T-helper 17 cell (primary cell): ENCODE results near the gene TBC1D2B. TPM values are rescaled to one million over a fixed set of nuclear protein-coding genes. Genes with fewer than 3 reads are reported as not detected.
"Not testable (repeated sequence)": the region's sequence is repeated elsewhere in the genome, so short reads cannot be mapped to it uniquely, and the experiment has no call there.

ENCODE experiments used
- ATAC-seq: fragments of 150-1000 bp; cut with Tn5 transposase; 2 replicates; pipeline ENCODE4 v1.10.0; 2021; ENCODE audit warnings: mild to moderate bottlenecking, moderate library complexity
- DNase-seq, 3 donors: peaks; one replicate each; pipeline versions ENCODE4 v3.0.0 to v3.0.0-alpha.2; 2020 to 2021
- H3K9me3 ChIP-seq: one replicate; pipeline ENCODE4 v1.7.0; 2013; ENCODE audit warnings: low read length, mild to moderate bottlenecking; ENCODE audit not compliant: control insufficient read depth, poor library complexity, severe bottlenecking
- H3K27ac Mint-ChIP-seq: one replicate; pipeline ENCODE4 v1.8.0; 2022; ENCODE audit warnings: mild to moderate bottlenecking, moderate library complexity, mixed read lengths
- H3K27me3 Mint-ChIP-seq: one replicate; pipeline ENCODE4 v1.8.0; 2022; ENCODE audit warnings: mixed read lengths
- H3K36me3 Mint-ChIP-seq: one replicate; pipeline ENCODE4 v1.8.0; 2022; ENCODE audit warnings: low read depth, mixed read lengths
- H3K4me1 Mint-ChIP-seq: one replicate; pipeline ENCODE4 v1.8.0; 2022; ENCODE audit warnings: mild to moderate bottlenecking, mixed read lengths
- H3K4me3 Mint-ChIP-seq: one replicate; pipeline ENCODE4 v1.8.0; 2022; ENCODE audit warnings: mild to moderate bottlenecking, moderate library complexity, mixed read lengths
- total RNA-seq, 4 donors: library from RNA in 2 of 4; stranded (reverse) in 2 of 4; gene quantifications; one replicate each; pipeline ENCODE4 v1.2.3 and lab custom pipeline; 2022 to 2026

The TBC1D2B gene
- total RNA-seq, 2 donors from 2014 or later: 91.0 to 130 TPM

DNA sequence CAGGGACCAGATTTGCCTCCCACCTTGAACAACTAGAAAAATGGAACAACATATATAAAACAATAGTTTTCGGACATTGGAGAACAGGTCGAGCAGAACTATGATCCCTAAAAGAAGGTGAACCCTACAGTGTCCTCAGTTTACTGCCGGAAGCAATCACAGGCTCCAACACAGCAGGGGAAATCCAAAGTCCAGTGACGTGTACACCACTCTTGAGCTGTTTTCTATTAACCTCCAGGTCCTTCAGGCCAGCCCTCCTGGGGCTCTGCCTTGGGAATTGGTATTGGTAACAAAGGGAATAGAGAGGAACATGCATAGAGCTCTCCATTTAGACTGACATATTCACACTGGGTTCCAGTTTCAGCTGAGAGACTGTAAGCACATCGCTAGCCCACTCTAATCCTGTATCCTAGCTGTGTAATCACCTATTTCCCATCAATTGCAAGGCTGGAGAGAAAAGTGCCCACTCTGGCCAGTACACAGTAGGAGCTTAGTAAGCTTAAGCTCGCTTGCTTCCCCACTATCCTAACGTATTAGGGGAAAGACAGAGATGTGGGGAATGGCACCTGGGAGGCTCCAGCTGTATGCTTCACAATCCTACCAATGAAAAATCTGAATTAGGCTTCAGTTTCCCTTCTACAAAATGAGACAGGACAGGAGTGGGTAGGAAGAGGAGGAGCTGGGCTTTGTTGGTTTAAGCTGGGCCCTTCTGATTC is 118.6 kb downstream of the TBC1D2B start:
- H3K27ac Mint-ChIP-seq: not testable (repeated sequence)

DNA sequence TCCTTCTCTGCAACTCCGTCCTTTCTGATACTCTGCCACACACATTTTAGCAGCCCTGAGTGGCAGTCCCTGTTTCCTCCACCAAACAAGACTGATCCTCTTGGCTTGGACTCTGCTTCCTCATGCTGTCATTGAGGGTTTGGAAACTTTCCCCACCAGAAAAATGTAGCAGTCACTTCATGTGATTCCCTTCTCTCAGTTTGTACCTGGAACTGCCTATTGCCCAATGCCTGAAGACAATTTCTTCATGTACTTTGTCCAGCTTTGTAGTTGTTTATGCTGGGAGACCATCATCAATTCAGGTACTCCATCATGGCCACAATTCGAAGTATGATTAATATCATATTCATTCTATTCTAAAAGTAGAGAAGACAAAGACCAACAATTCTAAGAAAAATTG is 119.5 kb downstream of the TBC1D2B start:
- not testable (repeated sequence) for H3K27ac Mint-ChIP-seq, H3K4me1 Mint-ChIP-seq
- peaks cover 13% of the 10 kb centered on the region for H3K27me3 Mint-ChIP-seq

More for the DNA sequence above, 118.6 kb downstream of the TBC1D2B start:
- not testable (repeated sequence) for H3K4me1 Mint-ChIP-seq, H3K36me3 Mint-ChIP-seq, H3K4me3 Mint-ChIP-seq, H3K9me3 ChIP-seq, ATAC-seq, DNase-seq
- peaks cover 22% of the 10 kb centered on the region for H3K27me3 Mint-ChIP-seq

DNA sequence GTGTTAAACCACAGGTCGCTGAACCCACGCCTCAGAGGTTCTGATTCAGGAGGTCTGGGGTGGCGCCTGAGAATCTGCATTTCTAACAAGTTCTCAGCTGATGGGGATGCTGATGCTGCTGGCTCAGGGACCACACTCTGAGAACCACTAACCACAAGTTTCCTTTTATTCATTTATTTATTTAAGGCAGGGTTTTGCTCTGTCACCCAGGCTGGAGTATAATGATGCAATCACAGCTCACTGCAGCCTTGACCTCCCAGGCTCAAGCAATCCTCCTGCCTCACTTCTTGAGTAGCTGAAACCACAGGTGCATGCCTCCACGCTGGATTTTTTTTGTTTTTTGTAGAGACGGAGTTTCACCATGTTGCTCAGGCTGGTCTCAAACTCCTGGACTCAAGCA is 123.6 kb downstream of the TBC1D2B start:
- H3K4me1 Mint-ChIP-seq, H3K27me3 Mint-ChIP-seq, DNase-seq, H3K36me3 Mint-ChIP-seq, H3K9me3 ChIP-seq, H3K4me3 Mint-ChIP-seq: not testable (repeated sequence)
- H3K27ac Mint-ChIP-seq: peak overlapping the region; percentile 32
- ATAC-seq: peak; percentile 49

More for the DNA sequence above, 119.5 kb downstream of the TBC1D2B start:
- DNase-seq, H3K9me3 ChIP-seq, ATAC-seq, H3K36me3 Mint-ChIP-seq, H3K4me3 Mint-ChIP-seq: not testable (repeated sequence)

DNA sequence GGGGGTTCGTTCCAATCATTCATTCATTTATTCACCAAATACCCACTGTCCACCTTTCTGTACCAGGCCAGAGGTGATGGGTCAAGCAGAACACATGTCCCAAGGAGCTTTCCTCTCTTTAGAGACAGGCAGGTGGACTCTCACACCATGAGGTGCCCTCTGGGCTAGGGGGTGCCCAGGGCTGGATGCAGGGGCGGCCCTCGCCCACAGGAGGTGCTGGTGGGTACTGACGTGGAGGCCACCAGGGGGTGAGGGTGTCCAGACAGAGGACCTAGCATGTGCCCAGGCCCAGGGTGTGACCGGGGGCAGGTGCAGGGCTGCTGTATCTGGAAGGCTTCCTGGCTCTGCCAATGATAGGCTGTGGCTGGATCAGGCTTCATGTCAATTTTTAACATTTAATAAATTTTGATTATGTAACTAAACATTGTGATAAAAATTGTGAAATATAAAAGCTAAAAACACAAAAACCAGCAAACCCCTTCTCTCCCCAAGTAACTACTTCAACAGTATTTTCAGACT is 124.5 kb downstream of the TBC1D2B start:
- not testable (repeated sequence) for H3K4me1 Mint-ChIP-seq, H3K9me3 ChIP-seq, H3K4me3 Mint-ChIP-seq, H3K27me3 Mint-ChIP-seq, ATAC-seq, DNase-seq, H3K36me3 Mint-ChIP-seq, H3K27ac Mint-ChIP-seq

DNA sequence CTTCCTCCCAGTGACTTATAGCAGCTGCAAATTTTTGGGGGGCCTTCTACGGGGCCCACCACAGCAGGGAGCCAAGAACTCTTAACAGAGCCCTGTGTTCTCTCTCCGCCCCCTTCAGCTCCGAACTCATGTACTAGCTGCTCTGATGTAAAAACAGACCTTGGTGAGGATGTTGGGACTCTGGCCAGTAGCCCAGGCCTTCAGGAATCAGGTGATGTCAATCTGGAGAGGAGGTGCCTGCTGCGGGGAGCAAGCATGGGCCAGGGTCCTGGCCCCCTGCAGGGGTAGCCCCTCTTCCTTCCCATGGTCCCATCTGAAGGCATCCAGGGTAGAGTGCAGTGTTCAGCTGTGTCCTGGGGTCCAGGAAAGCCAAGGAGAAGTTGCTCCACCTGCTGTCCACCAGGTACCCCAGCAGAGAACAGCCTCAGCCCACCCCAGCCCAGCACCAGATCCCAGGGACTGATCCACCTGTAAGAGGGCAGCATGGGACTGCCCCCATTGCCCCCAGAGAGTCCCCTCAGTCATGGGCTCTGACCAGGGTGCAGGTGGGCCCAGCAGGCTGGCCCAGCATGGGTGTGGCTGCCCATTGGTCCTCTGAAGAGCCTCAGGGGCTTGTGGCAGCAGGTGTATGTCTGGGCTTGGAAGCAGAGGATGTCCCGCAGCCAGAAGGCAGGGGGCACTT is 126.3 kb downstream of the TBC1D2B start:
- H3K4me1 Mint-ChIP-seq, ATAC-seq, H3K27ac Mint-ChIP-seq, H3K4me3 Mint-ChIP-seq, DNase-seq, H3K9me3 ChIP-seq, H3K27me3 Mint-ChIP-seq, H3K36me3 Mint-ChIP-seq: not testable (repeated sequence)

DNA sequence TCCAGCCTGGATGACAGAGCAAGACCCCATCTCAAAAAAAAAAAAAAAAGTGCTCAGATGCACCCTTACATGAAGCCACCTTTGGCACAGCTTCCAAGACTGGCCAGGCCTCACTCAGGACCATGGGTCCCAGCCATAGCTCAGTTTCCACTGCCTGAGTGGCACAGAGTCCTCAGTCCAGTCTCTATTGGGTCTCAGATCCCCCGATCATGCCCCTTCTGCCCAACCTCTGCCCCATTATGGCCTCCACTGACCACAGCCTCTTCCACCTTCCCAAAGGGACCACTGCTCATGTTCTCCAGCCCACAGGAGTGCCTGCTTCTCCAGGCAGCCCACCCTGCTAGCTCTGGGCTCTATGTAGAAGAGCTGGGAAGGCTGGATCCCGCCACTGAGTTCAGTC is 127.0 kb downstream of the TBC1D2B start:
- ATAC-seq, H3K9me3 ChIP-seq, DNase-seq, H3K4me1 Mint-ChIP-seq, H3K4me3 Mint-ChIP-seq, H3K36me3 Mint-ChIP-seq, H3K27ac Mint-ChIP-seq: not testable (repeated sequence)
- H3K27me3 Mint-ChIP-seq: peaks cover 13% of the 10 kb centered on the region

DNA sequence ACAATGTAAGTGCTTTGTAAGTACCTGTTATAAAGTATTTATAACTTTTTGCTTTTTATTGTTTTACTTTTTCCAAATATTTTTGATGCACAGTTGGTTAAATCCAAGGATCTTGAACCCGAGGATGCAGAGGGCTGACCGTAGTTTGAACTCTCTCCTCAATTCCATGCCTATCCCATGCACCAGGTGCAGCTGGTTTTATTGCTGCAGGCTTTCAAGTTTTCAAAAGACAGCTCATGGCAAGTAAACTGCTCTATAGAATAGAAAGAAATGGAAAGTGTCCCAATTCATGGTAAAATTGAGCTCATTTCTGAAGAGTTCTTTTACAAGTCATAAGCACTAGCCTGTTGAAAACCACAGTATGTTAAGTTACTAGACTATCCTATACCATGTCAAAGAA is 131.9 kb downstream of the TBC1D2B start:
- ATAC-seq (no peak), DNase-seq (no peak)
- no peaks in the 10 kb centered on the region for H3K9me3 ChIP-seq
- H3K4me1 Mint-ChIP-seq: peaks cover 3% of the 10 kb centered on the region
- H3K36me3 Mint-ChIP-seq: no peaks in the 10 kb centered on the region
- no peak overlapping the region for H3K27ac Mint-ChIP-seq
- H3K27me3 Mint-ChIP-seq: peaks cover 20% of the 10 kb centered on the region
- H3K4me3 Mint-ChIP-seq: no peak overlapping the region

Other genes with a start within 250 kb of the TBC1D2B start
- not detected for gene SH2D7, start 14.8 kb upstream of the TBC1D2B start, total RNA-seq
- under 1 TPM; 0.63 to 0.65 TPM for gene CIB2, start 53.7 kb upstream of the TBC1D2B start, total RNA-seq
- gene IDH3A, start 71.7 kb upstream of the TBC1D2B start, total RNA-seq: 10 to 100 TPM; 37.8 to 51.2 TPM
- gene ACSBG1, start 156.9 kb upstream of the TBC1D2B start, total RNA-seq: 1 to 10 TPM in 1 of 2 donors, under 1 TPM in 1; 0.05 to 1.1 TPM
- gene DNAJA4, start 186.9 kb upstream of the TBC1D2B start, total RNA-seq: 10 to 100 TPM; 28.0 to 30.3 TPM
- gene SKIC8, start 221.9 kb upstream of the TBC1D2B start, total RNA-seq: 10 to 100 TPM; 24.3 to 24.4 TPM